Activated T-cell treated with anti-CD3 and anti-CD28 coated beads, Interleukin-2, amount 50 U/mL, for 1 hour (primary cell): ENCODE measurements around the gene PJA2.

Experiments
- DNase-seq: peaks from one replicate; pipeline ENCODE4 v3.0.0-alpha.2; 2020

PJA2 gene

DNA sequence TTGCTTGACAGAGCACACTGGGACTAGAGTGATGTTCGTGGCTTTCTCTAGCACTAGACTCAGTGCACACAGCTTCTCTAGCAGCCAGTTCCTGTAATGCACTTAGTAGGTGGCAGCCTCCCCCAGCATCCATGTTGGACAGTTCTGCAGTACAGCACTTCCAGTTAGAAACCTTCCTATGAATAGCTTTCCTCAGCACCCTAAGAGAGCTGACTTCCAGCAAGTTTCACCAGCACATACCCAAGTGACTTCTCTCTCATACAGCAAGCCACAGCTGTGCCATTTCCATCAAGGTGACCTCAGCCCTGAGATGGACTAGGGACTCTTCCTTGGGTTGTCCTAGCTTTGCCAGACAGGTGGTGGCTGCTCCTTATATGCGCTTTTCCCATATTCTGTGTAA, 60.4 kb downstream of the PJA2 start:
- DNase-seq: no peak

DNA sequence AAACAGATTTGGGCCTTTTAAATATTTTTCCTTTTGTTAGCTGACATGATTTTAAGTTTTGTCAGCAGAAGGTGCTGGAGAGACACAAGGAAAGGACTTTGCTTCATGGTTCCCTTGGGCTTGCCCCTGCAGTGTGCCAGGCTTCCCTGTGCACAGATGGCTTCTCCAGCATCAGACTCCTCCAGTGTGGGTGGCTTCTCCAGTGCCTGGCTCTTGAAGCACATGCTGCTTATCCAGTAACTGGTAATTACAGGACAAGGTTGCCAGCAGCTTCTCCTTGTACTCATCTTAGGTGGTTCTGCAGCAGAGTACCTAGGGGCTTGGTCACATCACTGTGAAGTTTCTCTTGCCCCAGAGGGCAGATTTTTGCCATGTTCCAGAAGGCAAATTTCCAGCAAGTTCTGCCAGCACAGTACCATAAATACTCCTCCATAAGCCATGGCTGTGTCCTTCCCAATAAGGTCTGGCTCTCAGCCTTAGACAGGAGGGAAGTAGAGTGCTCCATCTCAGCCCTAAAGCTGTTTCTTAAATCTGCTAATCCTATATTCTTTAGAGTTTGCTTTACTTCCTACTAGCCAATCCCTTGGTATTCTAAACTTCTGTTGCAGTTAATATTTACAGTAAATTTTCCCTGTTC, 62.4 kb downstream of the PJA2 start:
- no peak for DNase-seq

DNA sequence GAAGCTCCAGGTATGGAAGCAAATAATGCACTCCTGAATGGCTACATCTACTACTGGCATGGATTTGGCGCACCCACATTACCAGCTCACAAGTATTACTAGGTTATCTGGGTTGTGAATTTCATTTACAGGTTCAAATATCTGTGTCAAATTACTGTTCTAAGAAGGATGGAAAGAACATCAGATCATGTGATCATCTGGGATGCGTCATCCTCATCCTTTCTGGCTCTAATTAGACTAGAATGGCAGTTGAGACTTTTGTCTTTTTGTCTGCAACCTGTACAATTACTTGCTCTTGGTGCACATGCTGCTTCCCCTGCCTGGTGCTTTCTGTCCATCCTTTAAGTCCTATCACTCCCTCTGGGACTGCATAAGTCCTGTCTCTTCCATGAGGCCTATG, 64.1 kb downstream of the PJA2 start:
- no peak for DNase-seq

DNA sequence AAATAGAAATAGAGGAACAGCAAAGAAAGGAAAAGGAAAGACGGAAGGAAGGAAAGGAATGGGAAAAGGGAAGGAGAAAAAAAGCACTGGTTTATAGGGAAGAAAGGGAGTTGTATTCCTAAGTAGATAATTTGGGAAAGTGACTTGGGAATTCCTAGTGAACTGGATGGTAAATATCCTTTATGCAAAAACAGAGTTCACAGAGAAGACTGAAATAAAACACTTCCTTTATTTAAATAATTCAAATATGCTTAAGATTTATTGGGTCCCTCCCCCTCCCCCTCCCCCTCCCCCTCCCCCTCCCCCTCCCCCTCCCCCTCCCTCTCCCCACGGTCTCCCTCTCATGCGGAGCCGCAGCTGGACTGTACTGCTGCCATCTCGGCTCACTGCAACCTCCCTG, 69.4 kb downstream of the PJA2 start:
- DNase-seq: no peak

DNA sequence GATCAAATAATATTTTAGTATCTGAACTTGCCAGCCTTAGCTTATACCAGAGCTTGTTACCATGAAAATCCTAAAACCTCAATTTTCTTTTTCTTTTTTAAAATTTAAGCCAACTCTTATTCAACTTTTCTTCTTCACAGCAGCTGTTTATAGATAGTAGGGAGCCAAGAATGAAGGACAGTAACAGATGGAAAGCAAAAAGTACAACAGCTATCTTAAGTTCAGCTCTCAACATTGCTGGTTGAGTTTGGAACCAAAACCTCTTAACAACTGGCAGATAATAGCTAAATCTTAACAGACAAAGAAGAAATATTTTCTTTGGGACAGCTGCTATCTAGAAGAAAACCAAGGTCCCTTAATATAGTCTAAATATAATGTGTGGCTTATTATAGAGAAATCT, 74.7 kb downstream of the PJA2 start:
- no peak for DNase-seq

DNA sequence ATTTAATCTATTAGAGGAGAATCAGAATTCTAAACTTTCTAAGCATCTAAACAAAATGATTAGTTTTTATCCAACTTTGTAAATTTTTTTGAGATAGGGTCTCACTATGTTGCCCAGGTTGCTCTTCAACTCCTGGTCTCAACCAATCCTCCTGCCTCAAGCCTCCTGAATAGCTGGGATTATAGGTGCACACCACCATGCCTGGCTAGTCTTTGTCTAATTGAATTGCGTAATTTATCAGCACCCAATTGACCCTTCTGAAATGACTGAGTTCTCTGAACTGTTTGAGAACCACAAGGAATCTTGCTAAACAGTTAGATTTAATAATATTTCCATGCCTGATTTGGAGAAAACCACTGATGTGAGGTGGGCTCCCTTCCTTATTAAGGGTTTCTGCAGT, 75.7 kb downstream of the PJA2 start:
- DNase-seq: no peak

DNA sequence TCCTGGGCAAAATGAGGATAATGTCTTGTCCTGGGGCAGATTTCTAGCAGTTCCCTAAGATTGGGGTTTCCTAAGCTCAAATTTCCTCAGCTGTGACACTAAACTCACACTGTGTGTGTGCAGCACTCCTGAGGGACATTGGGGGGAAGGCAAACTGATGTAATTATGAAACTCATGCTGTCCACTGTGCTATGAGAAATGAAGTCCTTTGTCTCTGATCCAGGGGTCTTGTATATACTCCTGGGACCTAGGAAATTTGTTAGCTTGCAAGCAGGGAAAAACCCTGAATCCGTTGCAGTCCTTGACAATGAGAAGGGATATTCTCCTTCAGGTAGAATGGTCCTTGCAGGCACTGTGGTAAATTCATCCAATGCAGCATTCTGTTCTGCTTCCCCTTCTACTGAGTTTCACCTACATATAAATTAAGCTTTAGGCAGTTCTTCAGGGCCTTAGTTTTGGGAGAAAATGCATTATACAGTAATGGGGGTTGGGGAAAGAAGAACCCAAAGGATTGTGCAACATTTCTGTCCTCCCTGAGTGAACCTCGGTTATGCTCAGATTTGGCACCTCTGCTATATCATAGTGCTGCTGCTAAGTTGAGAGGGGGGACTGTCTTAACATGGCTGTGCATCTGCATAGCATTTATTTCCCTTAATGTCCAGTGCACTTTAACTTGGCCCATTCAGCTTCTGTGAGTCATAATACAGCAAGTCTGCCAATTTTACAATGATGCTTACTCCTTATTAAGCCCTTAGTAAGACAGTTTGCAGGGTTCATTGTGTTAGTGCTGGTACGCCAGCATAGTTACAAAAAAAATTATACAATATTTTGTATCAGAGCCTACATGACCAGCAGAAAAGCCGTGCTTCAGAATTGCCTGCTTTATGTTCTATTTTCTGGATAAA, 80.2 kb downstream of the PJA2 start:
- no peak for DNase-seq

DNA sequence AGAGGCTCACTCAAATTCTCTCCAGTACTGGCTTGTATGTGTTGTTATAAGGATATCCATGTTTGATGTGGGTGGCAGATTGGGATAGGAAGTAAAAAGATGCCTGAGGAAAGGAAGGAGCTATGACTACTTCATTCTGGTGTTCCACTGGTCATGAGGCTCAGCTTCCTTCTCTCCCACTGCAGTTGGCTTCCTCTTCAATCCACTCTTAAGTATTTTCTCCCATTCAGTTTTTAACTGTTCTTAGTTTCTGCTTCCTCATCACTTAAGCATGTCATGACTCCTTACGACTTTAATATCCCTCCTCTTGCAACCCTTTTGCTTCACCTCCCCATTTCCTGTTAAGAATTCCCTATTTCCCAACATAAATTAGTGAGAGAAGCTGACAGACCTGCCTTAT, 81.1 kb downstream of the PJA2 start:
- no peak for DNase-seq

DNA sequence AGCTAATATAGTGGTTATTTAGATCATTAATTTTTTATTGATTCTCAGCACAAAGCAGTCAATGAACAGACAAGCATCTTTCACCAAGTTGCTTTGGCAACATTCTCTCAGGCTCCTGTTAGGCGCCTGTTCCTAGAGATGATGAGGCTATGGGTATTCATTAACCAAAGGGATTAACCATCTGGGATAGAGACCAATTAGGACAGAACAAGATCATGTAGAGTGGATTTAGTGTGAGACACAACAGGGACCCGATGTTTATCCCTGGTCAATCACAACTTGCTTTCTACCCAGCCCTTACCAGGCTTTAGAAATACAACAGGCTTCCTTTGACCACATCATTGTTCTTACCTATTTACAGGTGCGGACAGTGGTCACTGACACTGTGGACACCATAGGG, 82.2 kb downstream of the PJA2 start:
- no peak for DNase-seq

DNA sequence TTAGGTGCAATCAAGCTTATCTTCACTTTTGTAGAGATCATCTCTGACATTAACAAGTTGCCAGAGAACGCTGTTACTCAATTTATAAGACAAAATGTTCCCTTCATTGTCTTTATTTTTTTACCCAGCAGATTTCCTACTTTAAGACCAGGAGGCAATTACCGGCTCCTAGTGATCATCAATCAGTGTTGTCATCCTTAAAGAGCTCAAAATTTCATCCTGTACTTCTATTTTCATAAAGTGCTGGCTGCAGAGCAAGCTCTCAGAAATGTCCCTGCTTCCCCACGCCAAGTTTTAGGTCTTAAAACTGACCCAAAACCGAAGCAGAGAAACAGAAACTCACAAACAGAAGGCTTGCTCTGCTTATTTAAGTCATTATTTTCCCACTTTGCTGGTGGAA, 82.9 kb downstream of the PJA2 start:
- no peak for DNase-seq

DNA sequence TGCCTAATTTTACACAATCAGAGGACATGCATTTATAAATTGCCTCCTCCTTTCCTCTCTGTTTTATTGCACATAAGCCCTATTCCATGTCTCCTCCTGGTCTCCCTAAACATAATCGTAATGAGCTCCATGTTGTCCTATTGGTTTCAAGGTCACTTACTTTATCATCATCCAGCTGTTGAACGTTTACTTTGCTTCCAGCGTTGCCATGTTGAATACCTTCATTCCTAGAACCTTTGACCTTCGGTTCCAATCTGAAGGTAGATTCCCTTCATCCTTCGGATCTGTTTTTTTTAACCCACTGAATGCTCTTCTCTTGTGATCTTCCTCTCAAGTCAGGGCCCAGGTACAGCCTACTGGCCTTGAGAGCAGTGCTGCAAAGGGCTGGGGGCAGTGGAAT, 84.3 kb downstream of the PJA2 start:
- DNase-seq: no peak

DNA sequence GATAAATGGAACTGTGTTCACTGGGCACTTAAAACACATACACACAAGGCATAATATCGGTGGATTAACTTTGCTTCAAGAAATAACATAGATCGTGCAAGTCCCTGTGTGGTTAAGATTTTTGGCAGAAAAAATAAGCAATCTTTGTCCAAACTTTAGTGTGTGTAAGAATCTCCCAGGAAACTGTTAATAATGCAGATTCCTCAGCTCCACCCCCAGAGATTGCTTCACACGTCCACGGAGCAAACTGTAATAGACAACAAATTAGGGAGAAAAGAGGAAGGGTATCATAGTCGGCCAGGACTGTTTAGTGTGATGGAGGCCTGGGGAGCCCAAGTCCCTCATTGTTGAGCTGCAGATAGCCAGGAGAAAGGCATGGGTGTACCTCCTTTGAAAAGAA, 84.8 kb downstream of the PJA2 start:
- DNase-seq: no peak

DNA sequence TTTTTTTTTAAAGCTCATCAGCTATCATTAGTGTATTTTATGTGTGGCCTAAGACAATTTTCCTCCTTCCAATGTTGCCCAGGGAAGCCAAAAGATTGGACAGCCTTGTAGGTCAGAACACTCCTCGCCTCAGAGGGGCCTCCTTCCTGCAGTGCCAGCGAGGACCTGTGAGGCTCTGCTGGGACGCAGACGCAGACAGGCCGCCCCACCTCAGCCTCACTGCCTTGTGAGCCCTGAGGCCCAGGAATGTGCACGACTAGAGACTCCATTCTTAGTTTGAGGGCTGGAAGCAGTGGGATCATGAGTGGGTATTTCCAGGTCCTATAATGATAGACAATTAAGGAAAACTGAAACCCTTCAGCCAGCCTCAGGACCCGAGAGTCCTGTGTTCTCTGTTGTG, 85.4 kb downstream of the PJA2 start:
- DNase-seq: no peak

DNA sequence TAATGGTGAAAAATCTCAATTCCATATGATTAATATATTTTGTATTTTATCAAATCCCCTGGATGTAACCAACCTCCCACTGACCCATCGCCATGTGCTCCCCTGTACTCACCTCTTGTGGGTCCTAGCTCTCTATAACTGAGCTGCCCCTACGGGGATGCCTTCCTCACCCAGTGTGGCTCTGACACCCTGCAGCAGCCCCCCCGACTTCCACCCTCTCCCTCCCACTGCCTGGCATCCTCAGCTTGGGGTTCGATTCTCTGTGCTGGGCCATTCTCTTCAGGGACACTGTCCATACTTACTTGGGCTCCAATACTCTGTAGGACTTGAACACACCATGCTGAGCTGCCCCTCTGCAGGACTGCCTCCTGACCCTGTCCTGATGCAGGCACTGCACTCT, 87.1 kb downstream of the PJA2 start:
- no peak for DNase-seq

DNA sequence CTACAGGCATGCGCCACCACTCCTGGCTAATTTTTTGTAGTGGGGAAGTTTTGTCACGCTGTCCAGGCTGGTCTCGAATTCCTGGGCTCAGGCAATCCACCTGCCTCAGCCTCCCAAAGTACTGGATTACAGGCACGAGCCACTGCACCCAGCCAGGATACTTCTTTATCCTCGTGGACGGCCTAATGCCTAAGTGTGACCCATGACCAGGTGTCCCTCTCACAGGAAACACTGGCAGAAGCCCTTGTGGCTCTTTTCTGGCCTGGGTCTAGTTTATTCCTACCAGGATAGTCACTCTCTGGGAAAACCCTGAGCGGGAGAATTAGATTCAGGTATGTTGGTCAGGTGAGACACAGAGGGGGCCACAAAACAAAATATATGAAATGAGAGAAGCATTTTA, 90.4 kb downstream of the PJA2 start:
- no peak for DNase-seq

DNA sequence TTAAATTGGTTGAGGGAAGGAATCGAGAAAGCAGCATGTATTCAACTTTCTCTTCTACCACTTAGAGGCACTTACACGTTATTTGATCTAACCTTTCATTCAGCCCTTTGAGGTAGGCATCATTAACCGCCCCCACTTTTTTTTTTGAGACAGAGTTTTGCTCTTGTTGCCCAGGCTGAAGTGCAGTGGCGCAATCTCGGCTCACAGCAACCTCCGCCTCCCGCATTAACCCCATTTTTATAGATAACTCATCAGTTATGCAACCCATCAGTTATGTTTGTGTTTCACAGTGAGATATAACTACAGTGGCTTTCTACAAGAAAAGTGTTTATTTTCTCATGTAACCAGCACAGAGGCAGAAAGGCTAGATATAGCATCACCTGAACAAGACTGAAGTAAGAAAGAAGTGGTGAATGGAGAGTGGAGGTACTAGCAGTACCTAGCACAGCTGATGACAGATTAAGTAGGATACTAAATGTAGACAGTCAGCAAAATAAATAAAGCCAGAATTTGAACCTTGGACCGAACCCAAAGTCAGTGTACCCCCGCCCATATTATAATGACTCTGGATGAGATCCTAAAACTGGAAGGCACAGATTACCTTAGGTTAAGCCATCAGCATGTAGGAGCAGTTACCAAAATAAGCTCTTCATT, 91.2 kb downstream of the PJA2 start:
- DNase-seq: no peak

DNA sequence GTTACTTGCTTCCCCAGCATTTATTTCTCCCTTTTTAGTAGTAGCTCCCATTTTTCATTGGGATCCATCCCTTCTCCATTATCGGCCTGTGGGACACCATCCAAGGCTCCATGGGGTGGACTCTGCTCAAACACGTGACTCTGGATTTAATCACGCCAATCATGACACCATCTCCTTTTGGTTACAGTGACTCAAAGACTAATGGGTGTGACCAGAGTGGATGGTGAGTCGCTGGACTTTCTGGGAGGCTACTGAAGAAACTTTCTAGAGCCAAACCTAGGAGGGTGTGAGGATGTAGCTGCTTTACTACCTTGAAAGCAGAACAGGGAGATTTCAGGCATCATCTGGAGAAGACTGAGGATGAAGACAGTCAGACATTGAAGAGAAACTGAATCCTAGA, 93.1 kb downstream of the PJA2 start:
- no peak for DNase-seq

DNA sequence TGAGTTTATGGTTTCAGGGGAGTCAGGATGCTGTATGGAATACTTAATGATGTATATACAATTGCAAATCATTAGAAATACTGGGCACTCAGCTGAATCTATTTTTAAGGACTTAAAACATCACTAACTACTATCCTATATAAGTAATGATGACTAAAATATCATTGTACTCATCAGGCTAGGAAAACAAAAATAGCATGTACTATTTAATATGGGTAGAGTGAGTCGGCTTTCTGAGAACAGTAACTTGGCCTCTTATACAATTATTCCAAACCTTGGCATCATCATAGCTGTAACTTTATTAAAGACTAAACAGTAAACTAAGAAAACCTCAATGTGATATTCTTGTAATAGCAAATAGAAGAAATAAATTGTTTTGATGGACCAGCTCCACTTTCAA, 94.5 kb downstream of the PJA2 start:
- DNase-seq: no peak

DNA sequence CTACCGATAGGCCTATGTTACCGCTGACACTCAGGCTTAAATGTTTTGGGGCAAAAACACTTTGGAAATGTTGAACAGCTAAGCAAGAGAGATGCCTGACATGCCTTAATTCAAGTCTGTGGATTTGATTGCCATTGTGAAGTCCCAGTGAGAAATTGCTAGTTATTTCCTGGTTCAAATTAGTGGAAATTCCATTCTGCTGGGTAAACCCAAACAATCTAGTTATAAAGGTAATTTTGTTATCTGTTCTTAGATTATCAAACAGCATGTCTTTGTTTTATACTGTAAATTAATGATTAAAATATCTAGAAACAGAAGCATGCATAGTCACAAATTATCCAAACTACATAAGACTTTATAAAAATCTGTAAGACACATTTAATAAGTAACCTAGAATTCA, 96.6 kb downstream of the PJA2 start:
- no peak for DNase-seq

DNA sequence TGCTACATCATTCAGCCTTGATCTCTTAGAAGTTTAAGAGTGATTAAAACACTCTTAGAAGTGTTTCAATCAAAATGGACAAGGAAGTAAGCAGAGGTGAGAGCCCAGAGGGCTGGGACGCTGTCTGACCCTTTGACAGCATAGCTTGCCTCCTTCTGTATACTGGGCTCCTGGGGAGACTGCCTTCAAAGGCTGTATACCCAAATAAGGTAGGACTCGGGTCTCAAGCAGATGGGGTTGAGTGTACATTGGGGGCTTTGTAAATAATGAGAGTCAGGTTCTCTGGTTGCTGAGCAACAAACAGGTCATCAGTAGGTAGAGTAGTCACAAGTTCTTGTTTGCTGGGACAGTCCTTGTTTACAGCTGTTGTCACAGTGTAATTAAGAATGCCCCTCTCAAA, 97.1 kb downstream of the PJA2 start:
- DNase-seq: no peak

DNA sequence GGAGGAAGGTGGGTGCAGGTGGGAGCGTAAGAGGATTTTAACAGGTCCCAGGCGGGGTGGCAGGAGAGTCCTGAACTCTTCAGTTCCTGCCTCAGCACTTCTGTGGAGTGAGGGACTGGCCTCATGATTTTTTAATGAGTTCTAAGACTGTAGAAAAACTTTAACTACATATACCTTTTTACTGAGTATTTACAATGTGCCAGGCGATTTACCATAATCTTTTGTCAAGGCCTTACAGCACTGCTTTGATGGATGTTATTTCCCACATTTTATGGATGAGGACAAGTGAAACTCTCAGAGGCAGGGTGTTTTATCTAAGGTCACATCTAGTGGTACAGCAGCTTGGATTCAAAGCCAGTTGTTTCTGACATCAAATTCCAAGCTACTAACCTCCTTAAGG, 99.5 kb downstream of the PJA2 start:
- no peak for DNase-seq

DNA sequence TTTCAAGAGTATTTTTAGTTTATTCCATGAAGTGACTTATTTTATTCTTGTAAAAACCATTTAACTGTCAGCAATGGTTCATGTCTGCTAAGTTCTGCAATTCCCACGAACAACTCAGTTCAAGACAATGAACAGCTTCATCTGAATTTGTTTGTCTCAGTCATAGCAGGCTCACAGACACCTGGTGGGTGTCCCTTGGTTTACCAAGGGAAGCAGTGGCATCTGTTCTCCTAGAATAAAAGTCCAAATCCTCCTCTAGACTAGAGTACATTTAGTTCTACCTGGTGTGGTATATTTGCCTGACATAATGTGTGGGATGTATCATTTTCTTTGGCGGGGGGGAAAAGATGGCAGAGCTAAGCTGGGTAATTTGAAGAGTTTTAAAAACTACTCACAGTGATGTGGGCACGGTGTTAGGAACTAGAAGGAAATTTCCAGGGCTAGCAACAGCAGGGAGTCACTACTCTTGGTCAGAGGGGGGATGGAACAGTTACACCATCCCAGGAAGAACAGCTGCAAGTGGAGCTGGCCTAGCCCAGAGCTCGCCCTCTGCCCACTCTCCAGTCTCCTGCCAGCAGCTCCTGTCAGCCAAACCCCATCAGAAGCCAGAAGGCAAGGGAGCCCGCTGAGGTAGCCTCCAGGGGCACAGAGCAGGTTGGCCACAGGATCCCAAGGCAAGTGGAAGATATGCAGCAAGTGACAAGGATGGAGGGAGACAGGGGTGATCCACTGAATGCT, 100.3 kb downstream of the PJA2 start:
- no peak for DNase-seq

DNA sequence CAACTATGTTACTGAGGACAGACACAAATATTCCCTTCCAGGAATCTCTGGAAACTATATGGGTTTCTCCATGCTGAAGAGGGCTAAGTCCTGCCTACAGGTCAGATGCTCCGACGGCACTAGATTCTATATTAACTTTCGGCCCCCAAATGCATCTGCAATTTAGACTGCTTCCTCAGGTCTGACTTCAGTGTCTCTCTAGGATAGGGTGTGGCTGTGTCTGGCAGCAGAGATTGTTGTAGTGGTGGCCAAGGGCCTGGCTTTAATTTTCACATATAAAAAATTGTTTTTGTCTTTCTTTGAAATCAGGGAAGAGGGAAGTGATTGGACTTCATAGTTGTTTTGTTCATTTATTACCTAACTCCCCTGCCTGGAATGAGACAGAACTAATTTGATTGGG, 101.8 kb downstream of the PJA2 start:
- no peak for DNase-seq

DNA sequence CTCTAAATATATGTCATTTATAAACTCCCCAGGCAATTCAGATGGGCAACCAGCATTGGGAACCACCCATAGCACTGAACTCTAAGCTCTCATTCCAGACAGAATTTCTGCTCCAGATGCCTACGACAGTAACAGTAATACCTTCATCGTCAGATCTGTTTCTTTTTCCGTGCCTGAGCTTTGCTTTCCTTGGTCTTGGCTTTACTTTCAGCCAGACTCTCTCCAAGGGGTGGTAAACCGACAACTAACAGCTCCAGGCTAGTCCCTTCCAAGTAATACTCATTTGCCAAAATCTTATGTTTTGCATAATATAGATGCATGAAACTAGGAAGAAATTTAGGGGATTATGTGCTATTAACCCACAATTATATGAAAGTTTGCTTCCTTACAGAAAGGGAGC, 102.3 kb downstream of the PJA2 start:
- DNase-seq: no peak
